Osteocyte (in vitro differentiated cells): ENCODE data around the gene SBF2. TPM values are rescaled to one million over a fixed set of nuclear protein-coding genes. Genes with fewer than 3 reads are reported as not detected.

Source experiments
- DNase-seq: peaks from one replicate; pipeline ENCODE4 v3.0.0; 2021; ENCODE audit warnings: mixed read lengths; ENCODE audit not compliant: unreplicated experiment; ENCODE audit errors: extremely low spot score
- H3K27ac Mint-ChIP-seq: one replicate; pipeline ENCODE4 v1.8.0; 2021; ENCODE audit warnings: mild to moderate bottlenecking, mixed read lengths; ENCODE audit not compliant: unreplicated experiment
- H3K27me3 Mint-ChIP-seq: one replicate; pipeline ENCODE4 v1.8.0; 2021; ENCODE audit warnings: mixed read lengths; ENCODE audit not compliant: unreplicated experiment
- H3K36me3 Mint-ChIP-seq: one replicate; pipeline ENCODE4 v1.8.0; 2021; ENCODE audit warnings: mixed read lengths; ENCODE audit not compliant: unreplicated experiment
- H3K4me1 Mint-ChIP-seq: one replicate; pipeline ENCODE4 v1.8.0; 2021; ENCODE audit warnings: mixed read lengths; ENCODE audit not compliant: unreplicated experiment
- H3K4me3 Mint-ChIP-seq: one replicate; pipeline ENCODE4 v1.8.0; 2021; ENCODE audit warnings: mild to moderate bottlenecking, moderate library complexity, mixed read lengths; ENCODE audit not compliant: unreplicated experiment
- H3K9me3 Mint-ChIP-seq: one replicate; pipeline ENCODE4 v1.8.0; 2021; ENCODE audit warnings: mixed read lengths; ENCODE audit not compliant: unreplicated experiment
- CTCF ChIP-seq: fragments of 200-600 bp; sonication (generic); IDR thresholded peaks from 2 replicates; pipeline ENCODE4 v1.5.0; 2021; ENCODE audit warnings: antibody characterized with exemption, mild to moderate bottlenecking, moderate library complexity
- total RNA-seq: library from RNA; stranded (reverse); gene quantifications from 2 replicates; pipeline ENCODE4 v1.2.1, GENCODE V29; 2021

The SBF2 gene
- total RNA-seq, 1 donor from 2014 or later, result 65.2 TPM

DNA sequence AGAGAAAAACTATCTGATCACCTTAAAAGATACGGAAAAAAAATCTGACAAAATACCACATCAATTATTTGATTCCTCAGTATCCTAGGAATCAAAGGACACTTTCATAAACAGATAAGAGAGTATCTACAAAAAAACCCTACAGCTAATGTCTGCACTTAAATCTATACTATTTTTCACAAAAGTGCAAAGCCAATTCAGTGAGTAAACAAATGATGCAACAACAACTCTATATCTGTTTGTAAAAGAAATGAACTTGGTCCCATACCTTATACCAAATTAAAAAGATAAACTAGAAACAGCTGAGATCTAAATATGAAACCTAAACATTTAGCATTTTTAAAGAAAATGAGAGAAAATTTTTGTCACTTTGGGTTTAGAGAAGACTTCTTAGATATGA lies 366.3 kb downstream of the SBF2 start:
- peaks cover 29% of the 10 kb centered on the region for H3K36me3 Mint-ChIP-seq
- no peaks in the 10 kb centered on the region for H3K27me3 Mint-ChIP-seq
- no peak overlapping the region for H3K27ac Mint-ChIP-seq
- peaks cover 15% of the 10 kb centered on the region for H3K4me1 Mint-ChIP-seq
- no peak for TF ChIP-seq CTCF
- H3K9me3 Mint-ChIP-seq, result peaks cover 18% of the 10 kb centered on the region
- H3K4me3 Mint-ChIP-seq, result no peak overlapping the region
- no peak for DNase-seq

DNA sequence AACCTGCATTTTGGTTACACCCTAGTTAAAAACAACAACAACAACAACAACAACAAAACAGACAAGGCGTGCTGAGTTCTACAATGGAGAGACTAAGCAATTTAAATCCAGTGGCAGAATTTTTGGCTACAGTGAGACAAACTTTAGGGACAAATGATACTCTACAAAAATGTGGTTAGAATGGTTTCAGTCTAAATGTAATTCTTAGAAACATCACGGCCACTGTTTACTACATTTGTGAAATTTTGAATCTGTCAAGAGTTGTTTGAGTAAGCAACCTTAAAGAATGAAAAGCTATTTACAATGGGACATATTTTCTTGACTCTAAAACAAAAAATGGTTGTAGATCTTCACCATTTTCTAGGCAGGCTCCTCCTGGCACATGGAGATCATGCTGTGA lies 370.7 kb downstream of the SBF2 start:
- peak overlapping the region; percentile 1 for H3K4me3 Mint-ChIP-seq
- no peaks in the 10 kb centered on the region for H3K27me3 Mint-ChIP-seq
- no peaks in the 10 kb centered on the region for H3K36me3 Mint-ChIP-seq
- peak overlapping the region; percentile 50 for H3K27ac Mint-ChIP-seq
- H3K4me1 Mint-ChIP-seq, result peaks cover 21% of the 10 kb centered on the region
- H3K9me3 Mint-ChIP-seq, result peaks cover under 1% of the 10 kb centered on the region
- no peak for TF ChIP-seq CTCF
- no peak for DNase-seq

DNA sequence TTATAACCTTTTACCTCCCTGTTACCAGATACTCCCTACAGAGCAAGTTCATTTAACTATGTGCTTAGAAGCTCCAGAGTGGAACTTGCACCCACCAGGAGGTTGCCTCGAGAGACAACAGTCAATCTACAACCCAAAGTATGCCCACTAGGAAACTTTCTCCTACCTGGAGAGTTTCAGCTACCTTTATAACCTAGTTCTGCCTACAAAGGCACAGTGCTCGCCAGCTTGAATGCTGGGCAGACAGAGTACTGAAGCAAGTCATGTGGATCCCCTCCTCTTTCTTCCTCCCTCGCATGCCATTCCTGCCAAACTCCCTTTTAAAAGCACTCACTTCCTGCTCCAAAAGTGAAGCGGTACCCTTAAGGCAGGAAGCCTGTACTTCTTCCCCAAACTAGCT lies 371.2 kb downstream of the SBF2 start:
- peaks cover 21% of the 10 kb centered on the region for H3K4me1 Mint-ChIP-seq
- H3K4me3 Mint-ChIP-seq, result peak overlapping the region; percentile 1
- no peaks in the 10 kb centered on the region for H3K9me3 Mint-ChIP-seq
- TF ChIP-seq CTCF, result no peak
- no peak for DNase-seq
- no peaks in the 10 kb centered on the region for H3K36me3 Mint-ChIP-seq
- H3K27me3 Mint-ChIP-seq, result no peaks in the 10 kb centered on the region
- peak overlapping the region; percentile 50 for H3K27ac Mint-ChIP-seq

DNA sequence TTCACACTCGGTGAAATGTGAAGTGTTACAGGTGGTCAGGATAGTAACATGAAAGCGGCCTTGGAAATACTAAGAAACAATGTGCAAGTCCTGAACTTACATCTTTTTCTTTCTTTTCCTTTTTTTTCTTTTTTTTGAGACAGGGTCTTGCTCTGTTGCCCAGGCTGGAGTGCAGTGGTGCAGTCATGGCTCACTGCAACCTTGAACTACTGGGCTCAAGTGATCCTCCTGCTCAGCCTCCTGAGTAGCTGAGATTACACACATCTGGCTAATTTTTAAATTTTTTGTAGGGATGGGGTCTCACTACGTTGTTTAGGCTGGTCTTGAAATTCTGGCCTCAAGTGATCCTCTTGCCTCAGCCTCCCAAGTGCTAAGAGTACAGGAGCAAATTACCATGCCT lies 377.5 kb downstream of the SBF2 start:
- H3K4me1 Mint-ChIP-seq, result peaks cover 6% of the 10 kb centered on the region
- peaks cover 8% of the 10 kb centered on the region for H3K36me3 Mint-ChIP-seq
- DNase-seq, result no peak
- no peaks in the 10 kb centered on the region for H3K9me3 Mint-ChIP-seq
- H3K4me3 Mint-ChIP-seq, result no peak overlapping the region
- no peak overlapping the region for H3K27ac Mint-ChIP-seq
- no peaks in the 10 kb centered on the region for H3K27me3 Mint-ChIP-seq
- TF ChIP-seq CTCF, result no peak

- DNase-seq, result no peak
- no peaks in the 10 kb centered on the region for H3K27me3 Mint-ChIP-seq
- H3K9me3 Mint-ChIP-seq, result no peaks in the 10 kb centered on the region
- H3K27ac Mint-ChIP-seq, result peak overlapping the region; percentile 2
- no peak for TF ChIP-seq CTCF
- peaks cover 14% of the 10 kb centered on the region for H3K4me1 Mint-ChIP-seq
- peaks cover 10% of the 10 kb centered on the region for H3K36me3 Mint-ChIP-seq
- H3K4me3 Mint-ChIP-seq, result no peak overlapping the region
These were observed 380.0 kb downstream of the SBF2 start for GRCh38 chr11:9914064-9914463.
